ENCODE measurements around the gene MKRN3. TPM values are rescaled to one million over a fixed set of nuclear protein-coding genes. Genes with fewer than 3 reads are reported as not detected.

The MKRN3 gene
- total RNA-seq, 2 experiments from 2014 or later, result 2.6 to 3.1 TPM

DNA sequence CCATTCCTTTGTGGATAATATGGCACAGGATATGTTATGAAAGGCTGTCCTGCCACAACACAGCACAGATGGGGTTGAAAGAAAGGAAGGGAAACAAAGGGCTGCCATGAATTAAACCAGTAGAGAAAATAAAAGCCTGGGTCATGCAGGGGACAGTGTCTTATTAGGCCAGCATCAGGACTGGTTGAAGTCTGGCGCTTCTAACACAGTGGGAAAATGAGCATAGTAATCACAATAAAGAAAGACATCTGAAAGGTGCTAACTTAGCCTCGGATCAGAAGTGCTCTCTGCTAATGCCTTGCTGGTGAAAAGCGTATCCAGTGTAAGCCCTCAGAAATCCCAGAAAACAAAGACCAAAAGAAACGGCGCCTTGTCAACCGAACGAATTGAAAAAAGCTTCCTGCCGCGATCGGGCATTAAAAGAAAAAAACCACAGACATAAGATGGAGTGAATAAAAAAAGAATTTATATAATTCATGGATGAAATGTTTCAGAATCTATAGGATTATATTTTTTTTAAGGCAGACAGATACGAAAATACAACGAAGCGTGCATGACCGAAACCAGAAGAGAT lies 566 bp upstream of the MKRN3 start:
- intact Hi-C loops (cut with DNase I, micrococcal nuclease), result no loop called here
- no peaks in the 10 kb centered on the region for H3K27me3 ChIP-seq (ENCODE audit: control insufficient read depth in 1 of 2, insufficient read depth in 2 of 2, low read length in 2 of 2)
- peak overlapping the region; percentile 57 for H3K4me3 ChIP-seq (ENCODE audit: low read length)
- H3K4me3 Mint-ChIP-seq, result peak overlapping the region; percentile 92
- TF ChIP-seq, protein P1, sequence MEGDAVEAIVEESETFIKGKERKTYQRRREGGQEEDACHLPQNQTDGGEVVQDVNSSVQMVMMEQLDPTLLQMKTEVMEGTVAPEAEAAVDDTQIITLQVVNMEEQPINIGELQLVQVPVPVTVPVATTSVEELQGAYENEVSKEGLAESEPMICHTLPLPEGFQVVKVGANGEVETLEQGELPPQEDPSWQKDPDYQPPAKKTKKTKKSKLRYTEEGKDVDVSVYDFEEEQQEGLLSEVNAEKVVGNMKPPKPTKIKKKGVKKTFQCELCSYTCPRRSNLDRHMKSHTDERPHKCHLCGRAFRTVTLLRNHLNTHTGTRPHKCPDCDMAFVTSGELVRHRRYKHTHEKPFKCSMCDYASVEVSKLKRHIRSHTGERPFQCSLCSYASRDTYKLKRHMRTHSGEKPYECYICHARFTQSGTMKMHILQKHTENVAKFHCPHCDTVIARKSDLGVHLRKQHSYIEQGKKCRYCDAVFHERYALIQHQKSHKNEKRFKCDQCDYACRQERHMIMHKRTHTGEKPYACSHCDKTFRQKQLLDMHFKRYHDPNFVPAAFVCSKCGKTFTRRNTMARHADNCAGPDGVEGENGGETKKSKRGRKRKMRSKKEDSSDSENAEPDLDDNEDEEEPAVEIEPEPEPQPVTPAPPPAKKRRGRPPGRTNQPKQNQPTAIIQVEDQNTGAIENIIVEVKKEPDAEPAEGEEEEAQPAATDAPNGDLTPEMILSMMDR (IDR thresholded peaks at IDR 0.05), result no peak
- no peak overlapping the region for H3K27ac ChIP-seq (ENCODE audit: low read depth in 1 of 2, low read length in 2 of 2)
- H3K9me3 ChIP-seq (ENCODE audit: control insufficient read depth in 1 of 2, insufficient read depth in 1 of 2, low read length in 2 of 2), result peaks cover 0 to 20% of the 10 kb centered on the region in 2 experiments
- DNase-seq (no peak), ATAC-seq (ENCODE audit: poor library complexity) (no peak)
- peaks cover 6% of the 10 kb centered on the region for H3K36me3 Mint-ChIP-seq (ENCODE audit: low read depth)
- H3K4me1 ChIP-seq (ENCODE audit: insufficient read depth, low read length), result peaks cover 5% of the 10 kb centered on the region
- H3K9me3 Mint-ChIP-seq, result peaks cover 3% of the 10 kb centered on the region
- ChIA-PET CTCF (no interaction called here), POLR2A (no interaction called here)
- H3K27me3 Mint-ChIP-seq, result peaks cover 10% of the 10 kb centered on the region
- no peaks in the 10 kb centered on the region for H3K36me3 ChIP-seq (ENCODE audit: insufficient read depth, low read length)
- peak overlapping the region; percentile 90 for H3K27ac Mint-ChIP-seq
- peaks cover 4% of the 10 kb centered on the region for H3K4me1 Mint-ChIP-seq (ENCODE audit: low read depth)

DNA sequence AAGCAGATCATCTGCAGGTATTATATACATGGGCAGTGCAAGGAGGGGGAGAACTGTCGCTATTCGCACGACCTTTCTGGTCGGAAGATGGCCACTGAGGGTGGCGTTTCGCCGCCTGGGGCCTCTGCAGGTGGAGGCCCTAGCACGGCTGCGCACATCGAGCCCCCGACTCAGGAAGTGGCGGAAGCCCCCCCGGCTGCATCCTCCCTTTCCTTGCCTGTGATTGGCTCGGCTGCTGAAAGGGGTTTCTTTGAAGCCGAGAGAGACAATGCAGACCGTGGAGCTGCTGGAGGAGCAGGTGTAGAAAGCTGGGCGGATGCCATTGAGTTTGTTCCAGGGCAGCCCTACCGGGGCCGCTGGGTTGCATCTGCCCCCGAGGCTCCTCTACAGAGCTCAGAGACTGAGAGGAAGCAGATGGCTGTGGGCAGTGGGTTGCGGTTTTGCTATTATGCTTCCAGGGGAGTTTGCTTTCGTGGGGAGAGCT lies 639 bp downstream of the MKRN3 start:
- CTCF ChIA-PET, result no interaction called here
- DNase-seq, result peak; percentile 3 to 76 (median 38)

DNA sequence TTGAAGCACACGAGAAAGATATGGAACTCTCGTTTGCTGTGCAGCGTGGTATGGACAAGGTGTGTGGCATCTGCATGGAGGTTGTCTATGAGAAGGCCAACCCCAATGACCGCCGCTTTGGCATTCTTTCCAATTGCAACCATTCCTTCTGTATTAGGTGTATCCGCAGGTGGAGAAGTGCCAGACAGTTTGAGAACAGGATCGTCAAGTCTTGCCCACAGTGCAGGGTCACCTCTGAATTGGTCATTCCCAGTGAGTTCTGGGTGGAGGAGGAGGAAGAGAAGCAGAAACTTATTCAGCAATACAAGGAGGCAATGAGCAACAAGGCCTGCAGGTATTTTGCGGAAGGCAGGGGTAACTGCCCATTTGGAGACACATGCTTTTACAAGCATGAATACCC lies 1.2 kb downstream of the MKRN3 start:
- Histone ChIP-seq H3K4me1 (ENCODE audit: insufficient read depth, low read length) (peaks cover 5% of the 10 kb centered on the region), H3K27ac (ENCODE audit: low read depth in 1 of 2, low read length in 2 of 2) (no peak overlapping the region), H3K27me3 (ENCODE audit: control insufficient read depth in 1 of 2, insufficient read depth in 2 of 2, low read length in 2 of 2) (no peaks in the 10 kb centered on the region), H3K36me3 (ENCODE audit: insufficient read depth, low read length) (no peaks in the 10 kb centered on the region), H3K9me3 (ENCODE audit: control insufficient read depth in 1 of 2, insufficient read depth in 1 of 2, low read length in 2 of 2) (peaks cover 0 to 20% of the 10 kb centered on the region in 2 experiments), H3K4me3 (ENCODE audit: low read length) (peak overlapping the region; percentile 57)
- peaks cover 3% of the 10 kb centered on the region for H3K9me3 Mint-ChIP-seq
- H3K27me3 Mint-ChIP-seq, result peaks cover 8% of the 10 kb centered on the region
- H3K36me3 Mint-ChIP-seq (ENCODE audit: low read depth), result peaks cover 6% of the 10 kb centered on the region
- H3K27ac Mint-ChIP-seq, result peak overlapping the region; percentile 90
- ChIA-PET POLR2A (no interaction called here), CTCF (no interaction called here)
- peak overlapping the region; percentile 84 for H3K4me3 Mint-ChIP-seq
- H3K4me1 Mint-ChIP-seq (ENCODE audit: low read depth), result peaks cover 4% of the 10 kb centered on the region
- DNase-seq, result no peak
- no peak for ATAC-seq (ENCODE audit: poor library complexity)
- TF ChIP-seq, protein P1 (IDR thresholded peaks at IDR 0.05), result no peak
- intact Hi-C loops (cut with DNase I, micrococcal nuclease), result no loop called here

More for the DNA sequence above, 639 bp downstream of the MKRN3 start:
- Histone ChIP-seq H3K27ac (ENCODE audit: low read depth in 1 of 2, low read length in 2 of 2) (peak overlapping the region; percentile 64 to 66), H3K4me1 (ENCODE audit: insufficient read depth, low read length) (peaks cover 5% of the 10 kb centered on the region), H3K9me3 (ENCODE audit: control insufficient read depth in 1 of 2, insufficient read depth in 1 of 2, low read length in 2 of 2) (peaks cover 0 to 20% of the 10 kb centered on the region in 2 experiments), H3K4me3 (ENCODE audit: low read length) (peak overlapping the region; percentile 57), H3K27me3 (ENCODE audit: control insufficient read depth in 1 of 2, insufficient read depth in 2 of 2, low read length in 2 of 2) (no peaks in the 10 kb centered on the region), H3K36me3 (ENCODE audit: insufficient read depth, low read length) (no peaks in the 10 kb centered on the region)
- ATAC-seq (ENCODE audit: poor library complexity), result peak; percentile 74
- Mint-ChIP-seq H3K4me1 (ENCODE audit: low read depth) (peaks cover 4% of the 10 kb centered on the region), H3K4me3 (peak overlapping the region; percentile 84), H3K36me3 (ENCODE audit: low read depth) (peaks cover 6% of the 10 kb centered on the region), H3K27me3 (peaks cover 9% of the 10 kb centered on the region), H3K9me3 (peaks cover 3% of the 10 kb centered on the region), H3K27ac (peak overlapping the region; percentile 90)
- POLR2A ChIA-PET, result no interaction called here
- TF ChIP-seq, protein P1 (IDR thresholded peaks at IDR 0.05), result no peak
- intact Hi-C loops (cut with DNase I, micrococcal nuclease), result no loop called here
